ENCODE data around the gene MEPE.

The MEPE gene

GRCh38 chr4:87838890-87839591 lies 6.3 kb downstream of the MEPE start:
- DNase-seq (ENCODE audit: low read depth): no peak
- no peak overlapping the region for H3K4me3 ChIP-seq (ENCODE audit: control insufficient read depth, low read depth, low read length)
- TF ChIP-seq CTCF (IDR thresholded peaks at IDR 0.05; ENCODE audit: control insufficient read depth, insufficient read depth, low read depth, low read length, missing control alignments): peak; percentile 75

GRCh38 chr4:87839592-87839946 lies 6.8 kb downstream of the MEPE start:
- DNase-seq (ENCODE audit: low read depth): no peak
- no peak overlapping the region for H3K4me3 ChIP-seq (ENCODE audit: control insufficient read depth, low read depth, low read length)
- TF ChIP-seq CTCF (IDR thresholded peaks at IDR 0.05; ENCODE audit: control insufficient read depth, insufficient read depth, low read depth, low read length, missing control alignments): no peak

- TF ChIP-seq CTCF (IDR thresholded peaks at IDR 0.05; ENCODE audit: control insufficient read depth, insufficient read depth, low read depth, low read length, missing control alignments): no peak
- no peak overlapping the region for H3K4me3 ChIP-seq (ENCODE audit: control insufficient read depth, low read depth, low read length)
- no peak for DNase-seq (ENCODE audit: low read depth)
Observed at GRCh38 chr4:87840149-87840548, 7.4 kb downstream of the MEPE start.

- peak; percentile 61 for DNase-seq (ENCODE audit: low read depth)
- H3K4me3 ChIP-seq (ENCODE audit: control insufficient read depth, low read depth, low read length): no peak overlapping the region
- no peak for TF ChIP-seq CTCF (IDR thresholded peaks at IDR 0.05; ENCODE audit: control insufficient read depth, insufficient read depth, low read depth, low read length, missing control alignments)
Observed at GRCh38 chr4:87843936-87844335, 11.2 kb downstream of the MEPE start.

GRCh38 chr4:87844452-87844851 lies 11.7 kb downstream of the MEPE start:
- no peak overlapping the region for H3K4me3 ChIP-seq (ENCODE audit: control insufficient read depth, low read depth, low read length)
- no peak for DNase-seq (ENCODE audit: low read depth)
- no peak for TF ChIP-seq CTCF (IDR thresholded peaks at IDR 0.05; ENCODE audit: control insufficient read depth, insufficient read depth, low read depth, low read length, missing control alignments)

- no peak for DNase-seq (ENCODE audit: low read depth)
- H3K4me3 ChIP-seq (ENCODE audit: control insufficient read depth, low read depth, low read length): no peak overlapping the region
- TF ChIP-seq CTCF (IDR thresholded peaks at IDR 0.05; ENCODE audit: control insufficient read depth, insufficient read depth, low read depth, low read length, missing control alignments): no peak
Observed at GRCh38 chr4:87846226-87846625, 13.5 kb downstream of the MEPE start.
